Heart left ventricle (tissue), 16 donors: ENCODE data around the gene TPK1. TPM values are rescaled to one million over a fixed set of nuclear protein-coding genes. Genes with fewer than 3 reads are reported as not detected.

Experiments
- ATAC-seq, 4 donors: fragments of 200-7000 bp; cut with Tn5 transposase; one replicate each; pipeline ENCODE4 v1.9.1; 2020 to 2022; ENCODE audit warnings: moderate library complexity in 4 of 4, mild to moderate bottlenecking in 3 of 4, moderate number of reproducible peaks in 1 of 4
- DNase-seq, 5 donors: peaks; one replicate each; pipeline ENCODE4 v3.0.0-alpha.2; 2020
- H3K27ac ChIP-seq, 12 donors: fragments of 200-600 bp; sonication (generic) in 4 of 12; one replicate each; pipeline versions ENCODE4 v1.5.0 to v1.8.0; 2016 to 2022; ENCODE audit warnings: mild to moderate bottlenecking in 2 of 12
- H3K27me3 ChIP-seq, 9 donors: fragments of 200-600 bp; sonication (generic) in 2 of 9; one replicate each; pipeline versions ENCODE4 v1.5.1 to v1.8.0; 2016 to 2022; ENCODE audit warnings: mild to moderate bottlenecking in 3 of 9
- H3K36me3 ChIP-seq, 9 donors: fragments of 200-600 bp; sonication (generic) in 2 of 9; one replicate each; pipeline versions ENCODE4 v1.5.0 to v1.8.0; 2018 to 2022; ENCODE audit warnings: mild to moderate bottlenecking in 2 of 9
- H3K4me1 ChIP-seq, 12 donors: fragments of 200-600 bp; sonication (generic) in 4 of 12; one replicate each; pipeline versions ENCODE4 v1.5.0 to v1.8.0; 2016 to 2022; ENCODE audit warnings: mild to moderate bottlenecking in 3 of 12
- H3K4me3 ChIP-seq, 12 donors: fragments of 200-600 bp; sonication (generic) in 4 of 12; one replicate each; pipeline versions ENCODE4 v1.5.0 to v1.8.0; 2017 to 2022; ENCODE audit warnings: mild to moderate bottlenecking in 9 of 12, moderate library complexity in 4 of 12
- H3K9me3 ChIP-seq, 12 donors: fragments of 200-600 bp; sonication (generic) in 4 of 12; one replicate each; pipeline versions ENCODE4 v1.5.0 to v1.8.0; 2016 to 2022; ENCODE audit warnings: mild to moderate bottlenecking in 1 of 12
- CTCF ChIP-seq, 12 donors: fragments of 200-600 bp; sonication (generic) in 4 of 12; IDR thresholded peaks; one replicate each; pipeline versions ENCODE4 v1.5.0 to v1.8.0; 2018 to 2022; ENCODE audit warnings: antibody characterized with exemption in 12 of 12, mild to moderate bottlenecking in 5 of 12
- POLR2A ChIP-seq, 2 donors: fragments of 450-650 bp; IDR thresholded peaks; one replicate each; pipeline ENCODE4 v1.6.1; 2017; ENCODE audit warnings: antibody characterized with exemption in 2 of 2, mild to moderate bottlenecking in 2 of 2, moderate library complexity in 2 of 2
- WGBS, 4 donors: extraction: QIAGEN DNeasy Blood & Tissue Kit in 2 of 4; methylation state at CpG; one replicate each; pipeline versions ENCODE4 v1.1.5 to v1.1.7; 2013 to 2018; 5-methylcytosine and 5-hydroxymethylcytosine counted together
- intact Hi-C, 10 donors: fragments of 100-400 bp; cut with DNase I; formaldehyde crosslinking; loops; one replicate each; pipeline versions ENCODE4 v1.11.1 to v1.14.2; 2022
- long read RNA-seq, 3 donors: library from polyadenylated mRNA; unstranded; transcript quantifications; one replicate each; pipeline ENCODE4 v2.0.0, GENCODE V29; 2020 to 2021
- polyA plus RNA-seq, 2 donors: library from polyadenylated mRNA; stranded (reverse); fragments of 200-250 nt; gene quantifications; one replicate each; pipeline ENCODE4 v1.2.3, GENCODE V29; 2013
- total RNA-seq, 9 donors: library from RNA; depleted of rRNA in 2 of 9; stranded (reverse); fragments of >200 nt in 2 of 9; fragmentation: NEBNext Ultra II Directional in 3 of 9; extraction: Animal tissue kit (Norgen Biotek cat#: 25700) in 3 of 9; gene quantifications; one replicate each; pipeline versions ENCODE4 v1.1.0 to v1.2.4, GENCODE V29; 2016 to 2023
- donor health status: ischemic (EF 13 %, LVEDD 7.1; RV severe dilation, severe dysfunction).
- donor health status: healthy with polysubstance abuse.
- donor health status: DM: no; HTN: yes; CAD: no.
- donor health status: DM: no; HTN: no; CAD: no.
- donor health status: ischemic (EF 25% LVEDD 6.9; RV normal size, moderate dysfunction).
- donor health status: ischemic (EF 25% LVEDD 5.7; RV mildly dilated, moderate dysfunction).
- donor health status: healthy.
- donor health status: DM: yes; HTN: yes; CAD: no.
- donor health status: ischemic (EF 35%, LVEDD 5.7; RV mildly dilated, moderate dysfunction).
- donor health status: nonischemic (EF 11% LVEDD 7.7; RV severe dilation, severe dysfunction).
- donor health status: DM: yes; HTN: yes; CAD: no.
- donor health status: PGD.
- donor health status: ischemic (EF 29% LVEDD 5.4; RV normal size, mild dysfunction).
- donor health status: nonischemic (EF 23%, LVEDD 6.1; RV moderate dilation, normal function).

The TPK1 gene
- total RNA-seq (1 to 10 TPM; 2.0 to 8.2 (median 5.3) TPM), polyA plus RNA-seq (1 to 10 TPM; 3.2 to 4.4 TPM)
- long read RNA-seq, donor 1, partial matches to known transcripts: 2 of 6 reads
- long read RNA-seq, donor 1, other reads (novel, unspliced or antisense): 2 of 6 reads
- long read RNA-seq, donor 2, partial matches to known transcripts: 3 of 9 reads
- long read RNA-seq, donor 2, other reads (novel, unspliced or antisense): 5 of 9 reads
- long read RNA-seq, donor 3, partial matches to known transcripts: 0 of 1 reads
- long read RNA-seq, donor 3, other reads (novel, unspliced or antisense): 0 of 1 reads

DNA sequence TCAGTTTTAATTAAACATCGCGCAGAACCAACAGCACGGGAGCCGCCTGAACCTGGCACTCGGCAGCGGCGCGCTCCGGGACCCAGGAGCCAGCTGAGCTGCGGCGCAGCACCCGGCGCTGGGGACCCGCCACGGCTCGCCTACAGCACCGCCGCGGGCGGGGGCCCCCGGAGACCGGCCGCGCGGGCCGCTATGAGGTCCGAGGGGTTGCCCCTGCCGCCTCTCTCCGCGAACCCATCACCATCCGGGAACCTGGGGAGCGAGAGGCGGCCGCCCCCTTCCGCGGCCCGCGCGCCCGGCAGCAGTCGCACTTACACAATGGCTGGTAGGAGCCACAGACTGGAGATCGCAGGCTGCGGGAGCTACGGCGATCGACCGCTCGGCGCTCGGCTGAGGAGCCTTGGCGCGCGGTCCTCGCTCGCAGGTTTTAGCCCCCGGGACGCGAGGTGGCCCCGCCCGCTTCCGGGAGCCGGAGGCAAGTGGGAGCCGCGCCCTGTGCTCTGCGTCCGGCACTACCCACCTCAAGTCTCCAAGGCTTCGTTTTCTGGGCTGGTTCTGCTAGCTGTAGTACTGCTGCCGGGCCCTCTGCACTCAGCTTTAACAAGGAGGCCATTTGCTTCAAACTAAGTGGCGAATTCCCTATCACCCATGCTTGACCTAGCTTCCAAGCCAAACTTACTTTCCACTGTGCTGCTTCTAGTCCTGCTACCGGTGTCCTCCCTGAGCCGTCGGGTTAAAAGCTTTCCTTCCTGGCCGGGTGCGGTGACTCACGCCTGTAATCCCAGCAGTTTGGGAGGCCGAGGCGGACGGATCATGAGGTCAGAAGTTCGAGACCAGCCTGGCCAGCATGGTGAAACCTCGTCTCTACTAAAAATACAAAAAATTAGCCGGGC, at the start of gene TPK1:
Gene TPK1 (minus strand): TSS at position 402 of the 893 bp plus-strand sequence. CDS start 451 bp downstream, outside the sequence.
- H3K36me3 ChIP-seq: no peaks in the 10 kb centered on the region
- DNase-seq (peak; percentile 93 to 96 (median 95)), ATAC-seq (peak; percentile 96 to 98 (median 98))
- no peaks in the 10 kb centered on the region for H3K27me3 ChIP-seq
- WGBS, 4 donors: 7 to 13% (median 9%) methylated on average over 40 to 81 of the region's 81 CpGs
- H3K27ac ChIP-seq: peak within 1 kb of the TSS; percentile 93 to 99 (median 96)
- H3K4me3 ChIP-seq: peak within 1 kb of the TSS; percentile 65 to 95 (median 78)
- intact Hi-C loops: loop anchor here in 5 of 10 donors (5.0 to 10.0 kb wide), 3 partner anchors 99 to 319 kb away; no protein-coding TSS in a partner anchor
- peaks cover 0 to 18% (median 11%) of the 10 kb centered on the region in 12 donors for H3K4me1 ChIP-seq
- TF ChIP-seq CTCF (IDR thresholded peaks at IDR 0.05): peak in 2 of 12 donors; percentile 14 to 25
- peak in 1 of 2 donors; percentile 89 for TF ChIP-seq POLR2A (IDR thresholded peaks at IDR 0.05)
- peaks cover 0 to 7% (median 0%) of the 10 kb centered on the region in 12 donors for H3K9me3 ChIP-seq

GRCh38 chr7:144885478-144885877, 49.6 kb upstream of the TPK1 start:
- intact Hi-C loops: no loop called here
- TF ChIP-seq CTCF (IDR thresholded peaks at IDR 0.05) (no peak), POLR2A (IDR thresholded peaks at IDR 0.05) (no peak)
- no peaks in the 10 kb centered on the region for H3K9me3 ChIP-seq
- no peaks in the 10 kb centered on the region for H3K36me3 ChIP-seq
- no peak overlapping the region for H3K27ac ChIP-seq
- 73 to 81% (median 74%) methylated on average over 6 of the region's 6 CpGs for WGBS, 4 donors
- DNase-seq: no peak
- H3K27me3 ChIP-seq: peaks cover 0 to 4% (median 0%) of the 10 kb centered on the region in 9 donors
- H3K4me1 ChIP-seq: no peaks in the 10 kb centered on the region
- ATAC-seq: no peak
- no peak overlapping the region for H3K4me3 ChIP-seq

DNA sequence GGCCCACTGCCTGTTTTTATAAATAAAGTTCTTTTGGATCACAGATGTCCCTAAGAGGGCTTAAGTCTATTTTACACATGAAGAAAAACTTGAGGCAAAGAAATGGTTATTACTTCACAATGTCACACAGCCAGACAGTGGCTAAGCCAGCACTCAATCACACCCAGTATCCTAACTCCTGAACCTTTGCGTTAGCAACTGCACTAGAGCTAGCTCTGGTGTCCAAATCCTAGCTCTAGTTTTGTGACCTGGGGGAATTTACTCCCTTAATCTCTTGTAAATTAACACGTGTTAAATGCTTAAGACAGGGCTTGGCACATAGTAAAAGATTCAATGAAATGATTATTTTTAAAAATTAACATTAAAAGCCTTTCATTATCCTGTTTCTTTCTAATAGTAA, 49.0 kb upstream of the TPK1 start:
- 41 to 55% (median 45%) methylated on average over 2 of the region's 2 CpGs for WGBS, 4 donors

More for the DNA sequence above, 49.0 kb upstream of the TPK1 start:
- no peaks in the 10 kb centered on the region for H3K4me1 ChIP-seq
- no peak overlapping the region for H3K4me3 ChIP-seq
- ATAC-seq: no peak
- H3K36me3 ChIP-seq: no peaks in the 10 kb centered on the region
- H3K27ac ChIP-seq: no peak overlapping the region
- DNase-seq: no peak
- H3K9me3 ChIP-seq: no peaks in the 10 kb centered on the region
- intact Hi-C loops: no loop called here
- TF ChIP-seq POLR2A (IDR thresholded peaks at IDR 0.05) (no peak), CTCF (IDR thresholded peaks at IDR 0.05) (no peak)
- H3K27me3 ChIP-seq: peaks cover 0 to 4% (median 0%) of the 10 kb centered on the region in 9 donors
